H9 (cell line): ENCODE data around the gene SYCE3. TPM values are rescaled to one million over a fixed set of nuclear protein-coding genes. Genes with fewer than 3 reads are reported as not detected.

Source experiments
- DNase-seq: peaks from one replicate; pipeline ENCODE4 v3.0.0-alpha.2; 2017
- H2AFZ ChIP-seq: one replicate; pipeline ENCODE4 v1.6.1; 2013; ENCODE audit warnings: mild to moderate bottlenecking, low read length, control low read depth, moderate library complexity
- H2AK5ac ChIP-seq: 2 replicates; pipeline ENCODE4 v1.6.1; 2013; ENCODE audit warnings: low read length, control low read depth, mixed read lengths; ENCODE audit not compliant: insufficient read length
- H2BK120ac ChIP-seq: one replicate; pipeline ENCODE4 v1.6.1; 2013; ENCODE audit warnings: low read depth, mild to moderate bottlenecking, low read length, control low read depth, inconsistent platforms; ENCODE audit not compliant: poor library complexity, severe bottlenecking
- H2BK12ac ChIP-seq: 2 replicates; pipeline ENCODE4 v1.6.1; 2013; ENCODE audit warnings: low read length, control low read depth, mixed read lengths, low read depth; ENCODE audit not compliant: insufficient read length
- H2BK15ac ChIP-seq: 2 replicates; pipeline ENCODE4 v1.6.1; 2013; ENCODE audit warnings: low read depth, low read length, control low read depth
- H2BK20ac ChIP-seq: one replicate; pipeline ENCODE4 v1.6.1; 2013; ENCODE audit warnings: low read depth, mild to moderate bottlenecking, low read length, control low read depth, inconsistent platforms; ENCODE audit not compliant: poor library complexity, severe bottlenecking
- H2BK5ac ChIP-seq: 2 replicates; pipeline ENCODE4 v1.6.1; 2013; ENCODE audit warnings: low read length, control low read depth, mixed read lengths; ENCODE audit not compliant: insufficient read length
- H3K14ac ChIP-seq: 2 replicates; pipeline ENCODE4 v1.6.1; 2013; ENCODE audit warnings: low read length, control low read depth; ENCODE audit not compliant: insufficient read depth
- H3K18ac ChIP-seq: 2 replicates; pipeline ENCODE4 v1.6.1; 2013; ENCODE audit warnings: low read depth, mild to moderate bottlenecking, mixed read lengths, low read length, control low read depth; ENCODE audit not compliant: insufficient read length
- H3K23ac ChIP-seq: 2 replicates; pipeline ENCODE4 v1.6.1; 2013; ENCODE audit warnings: low read length, control low read depth, mixed read lengths, low read depth; ENCODE audit not compliant: insufficient read length
- H3K23me2 ChIP-seq: 2 replicates; pipeline ENCODE4 v1.6.1; 2013; ENCODE audit warnings: low read depth, mild to moderate bottlenecking, mixed read lengths, low read length, control low read depth; ENCODE audit not compliant: insufficient read length, poor library complexity, severe bottlenecking
- H3K27ac ChIP-seq: 2 replicates; pipeline ENCODE4 v1.5.1; 2013; ENCODE audit warnings: low read length, control low read depth, mixed read lengths, low read depth; ENCODE audit not compliant: insufficient read length
- H3K27me3 ChIP-seq: 2 replicates; pipeline ENCODE4 v1.6.1; 2013; ENCODE audit warnings: low read length, control low read depth, inconsistent platforms; ENCODE audit not compliant: insufficient read depth
- H3K4ac ChIP-seq: 2 replicates; pipeline ENCODE4 v1.6.1; 2013; ENCODE audit warnings: low read depth, mild to moderate bottlenecking, control low read depth, inconsistent platforms, low read length, moderate library complexity
- H3K4me1 ChIP-seq: 2 replicates; pipeline ENCODE4 v1.6.1; 2013; ENCODE audit warnings: low read length, control low read depth, inconsistent platforms; ENCODE audit not compliant: insufficient read depth
- H3K4me2 ChIP-seq: 2 replicates; pipeline ENCODE4 v1.6.1; 2013; ENCODE audit warnings: low read length, control low read depth, mixed read lengths; ENCODE audit not compliant: insufficient read length, insufficient read depth
- H3K56ac ChIP-seq: 2 replicates; pipeline ENCODE4 v1.6.1; 2013; ENCODE audit warnings: low read depth, mild to moderate bottlenecking, mixed read lengths, low read length, control low read depth; ENCODE audit not compliant: insufficient read length
- H3K79me1 ChIP-seq: 2 replicates; pipeline ENCODE4 v1.6.1; 2013; ENCODE audit warnings: low read depth, mild to moderate bottlenecking, moderate library complexity, low read length, control low read depth, inconsistent platforms; ENCODE audit not compliant: insufficient read depth, poor library complexity, severe bottlenecking
- H3K79me2 ChIP-seq: 2 replicates; pipeline ENCODE4 v1.6.1; 2013; ENCODE audit warnings: low read length, control low read depth, inconsistent platforms; ENCODE audit not compliant: insufficient read depth
- H3K9ac ChIP-seq: 2 replicates; pipeline ENCODE4 v1.6.1; 2013; ENCODE audit warnings: low read length, control low read depth, mixed read lengths; ENCODE audit not compliant: insufficient read length; ENCODE audit errors: extremely low read depth
- H3K9me3 ChIP-seq: one replicate; pipeline ENCODE4 v1.6.1; 2013; ENCODE audit warnings: low read depth, low read length, inconsistent platforms; ENCODE audit not compliant: control insufficient read depth
- H3T11ph ChIP-seq: one replicate; pipeline ENCODE4 v1.6.1; 2013; ENCODE audit warnings: mild to moderate bottlenecking, low read length, control low read depth, inconsistent platforms
- H4K20me1 ChIP-seq: one replicate; pipeline ENCODE4 v1.6.1; 2013; ENCODE audit not compliant: control insufficient read depth, insufficient read length, insufficient read depth
- H4K5ac ChIP-seq: 2 replicates; pipeline ENCODE4 v1.6.1; 2013; ENCODE audit warnings: low read depth, mild to moderate bottlenecking, mixed read lengths, low read length, control low read depth; ENCODE audit not compliant: insufficient read length
- H4K8ac ChIP-seq: replicated peaks from 2 replicates; pipeline ENCODE4 v1.6.1; 2013; ENCODE audit warnings: low read length, control low read depth, mixed read lengths, low read depth; ENCODE audit not compliant: insufficient read length
- H4K91ac ChIP-seq: 2 replicates; pipeline ENCODE4 v1.6.1; 2013; ENCODE audit warnings: low read depth, mild to moderate bottlenecking, moderate library complexity, mixed read lengths, low read length, control low read depth; ENCODE audit not compliant: insufficient read length
- H3K27ac Mint-ChIP-seq, 3 experiments: 2 replicates in 2 of 3; 3 replicates in 1 of 3; pipeline ENCODE4 v1.8.0; 2020 to 2021; ENCODE audit warnings: mixed read lengths in 3 of 3, mild to moderate bottlenecking in 1 of 3, moderate library complexity in 1 of 3
- H3K27me3 Mint-ChIP-seq: 2 replicates; pipeline ENCODE4 v1.8.0; 2021; ENCODE audit warnings: low read depth, mild to moderate bottlenecking, moderate library complexity, mixed read lengths
- H3K36me3 Mint-ChIP-seq, 3 experiments: 2 replicates in 2 of 3; 3 replicates in 1 of 3; pipeline ENCODE4 v1.8.0; 2020 to 2021; ENCODE audit warnings: low read depth in 3 of 3, mixed read lengths in 3 of 3; ENCODE audit not compliant: insufficient read depth in 1 of 3
- H3K4me1 Mint-ChIP-seq, 2 experiments: 2 replicates each; pipeline ENCODE4 v1.8.0; 2020; ENCODE audit warnings: mixed read lengths in 2 of 2
- H3K4me3 Mint-ChIP-seq, 2 experiments: 2 replicates in 1 of 2; 3 replicates in 1 of 2; pipeline ENCODE4 v1.8.0; 2020 to 2021; ENCODE audit warnings: mild to moderate bottlenecking in 2 of 2, mixed read lengths in 2 of 2, moderate library complexity in 1 of 2
- H3K9me3 Mint-ChIP-seq, 2 experiments: 2 replicates in 1 of 2; 3 replicates in 1 of 2; pipeline ENCODE4 v1.8.0; 2020; ENCODE audit warnings: mild to moderate bottlenecking in 2 of 2, mixed read lengths in 2 of 2, moderate library complexity in 1 of 2
- WGBS: extraction: QIAGEN DNeasy Blood & Tissue Kit; methylation state at CpG from one replicate; pipeline ENCODE4 v1.1.7; 2013; ENCODE audit warnings: missing lambda C conversion rate, low lambda C conversion rate, mixed read lengths; ENCODE audit not compliant: insufficient read length; ENCODE audit errors: extremely low coverage; 5-methylcytosine and 5-hydroxymethylcytosine counted together
- total RNA-seq: library from RNA; stranded (reverse); gene quantifications from 2 replicates; pipeline ENCODE4 v1.2.1, GENCODE V29; 2021
- TF ChIP-seq, protein P1 (sequence below): fragments of 200-600 bp; sonication (generic); conservative IDR thresholded peaks from 3 replicates; pipeline ENCODE4 v1.8.0; 2021; ENCODE audit warnings: antibody characterized with exemption, mild to moderate bottlenecking

The SYCE3 gene
- total RNA-seq, 1 experiment from 2014 or later, result 0.85 TPM

GRCh38 chr22:50597097-50597496 is 34.4 kb upstream of the SYCE3 start:
- TF ChIP-seq, protein P1, sequence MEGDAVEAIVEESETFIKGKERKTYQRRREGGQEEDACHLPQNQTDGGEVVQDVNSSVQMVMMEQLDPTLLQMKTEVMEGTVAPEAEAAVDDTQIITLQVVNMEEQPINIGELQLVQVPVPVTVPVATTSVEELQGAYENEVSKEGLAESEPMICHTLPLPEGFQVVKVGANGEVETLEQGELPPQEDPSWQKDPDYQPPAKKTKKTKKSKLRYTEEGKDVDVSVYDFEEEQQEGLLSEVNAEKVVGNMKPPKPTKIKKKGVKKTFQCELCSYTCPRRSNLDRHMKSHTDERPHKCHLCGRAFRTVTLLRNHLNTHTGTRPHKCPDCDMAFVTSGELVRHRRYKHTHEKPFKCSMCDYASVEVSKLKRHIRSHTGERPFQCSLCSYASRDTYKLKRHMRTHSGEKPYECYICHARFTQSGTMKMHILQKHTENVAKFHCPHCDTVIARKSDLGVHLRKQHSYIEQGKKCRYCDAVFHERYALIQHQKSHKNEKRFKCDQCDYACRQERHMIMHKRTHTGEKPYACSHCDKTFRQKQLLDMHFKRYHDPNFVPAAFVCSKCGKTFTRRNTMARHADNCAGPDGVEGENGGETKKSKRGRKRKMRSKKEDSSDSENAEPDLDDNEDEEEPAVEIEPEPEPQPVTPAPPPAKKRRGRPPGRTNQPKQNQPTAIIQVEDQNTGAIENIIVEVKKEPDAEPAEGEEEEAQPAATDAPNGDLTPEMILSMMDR, result no peak
- Histone ChIP-seq H2BK15ac (no peak overlapping the region), H3K14ac (no peak overlapping the region), H2BK5ac (no peak overlapping the region), H3K56ac (no peak overlapping the region), H4K5ac (no peak overlapping the region), H3K9ac (no peak overlapping the region), H3K18ac (no peak overlapping the region), H2AK5ac (no peak overlapping the region), H3T11ph (no peak overlapping the region), H2AFZ (no peak overlapping the region), H3K79me1 (no peaks in the 10 kb centered on the region), H2BK12ac (no peak overlapping the region), H3K23ac (no peak overlapping the region), H3K23me2 (peaks cover 3% of the 10 kb centered on the region), H2BK20ac (no peak overlapping the region), H4K20me1 (no peaks in the 10 kb centered on the region), H3K27ac (no peak overlapping the region), H3K27me3 (peaks cover 4% of the 10 kb centered on the region; the same call in 1 of the 2 replicates), H3K4me1 (no peaks in the 10 kb centered on the region; the same call in 1 of the 2 replicates), H2BK120ac (no peak overlapping the region), H4K8ac (no peak overlapping the region), H3K79me2 (no peaks in the 10 kb centered on the region), H3K4me2 (no peak overlapping the region), H4K91ac (no peak overlapping the region), H3K9me3 (no peaks in the 10 kb centered on the region), H3K4ac (no peak overlapping the region)
- Mint-ChIP-seq H3K36me3 (no peaks in the 10 kb centered on the region), H3K4me3 (no peak overlapping the region), H3K27ac (no peak overlapping the region), H3K4me1 (peaks cover 10 to 11% of the 10 kb centered on the region in 2 experiments), H3K27me3 (peaks cover 50% of the 10 kb centered on the region), H3K9me3 (no peaks in the 10 kb centered on the region; a peak in 1 of 5 replicates)
- no CpG with 5 or more reads among the region's 5 CpGs for WGBS
- no peak for DNase-seq
